Measurements from ENCODE around the gene FAXDC2. TPM values are rescaled to one million over a fixed set of nuclear protein-coding genes. Genes with fewer than 3 reads are reported as not detected.
A peak's percentile ranks its signal among the peaks of the same experiment; 100 is the strongest.

The FAXDC2 gene
- total and polyA plus RNA-seq, 9 of the 15 experiments (the other 6 are each of a cell fraction or from before 2014, with no cell fraction given), result 2.4 to 30.0 (median 9.9) TPM

DNA sequence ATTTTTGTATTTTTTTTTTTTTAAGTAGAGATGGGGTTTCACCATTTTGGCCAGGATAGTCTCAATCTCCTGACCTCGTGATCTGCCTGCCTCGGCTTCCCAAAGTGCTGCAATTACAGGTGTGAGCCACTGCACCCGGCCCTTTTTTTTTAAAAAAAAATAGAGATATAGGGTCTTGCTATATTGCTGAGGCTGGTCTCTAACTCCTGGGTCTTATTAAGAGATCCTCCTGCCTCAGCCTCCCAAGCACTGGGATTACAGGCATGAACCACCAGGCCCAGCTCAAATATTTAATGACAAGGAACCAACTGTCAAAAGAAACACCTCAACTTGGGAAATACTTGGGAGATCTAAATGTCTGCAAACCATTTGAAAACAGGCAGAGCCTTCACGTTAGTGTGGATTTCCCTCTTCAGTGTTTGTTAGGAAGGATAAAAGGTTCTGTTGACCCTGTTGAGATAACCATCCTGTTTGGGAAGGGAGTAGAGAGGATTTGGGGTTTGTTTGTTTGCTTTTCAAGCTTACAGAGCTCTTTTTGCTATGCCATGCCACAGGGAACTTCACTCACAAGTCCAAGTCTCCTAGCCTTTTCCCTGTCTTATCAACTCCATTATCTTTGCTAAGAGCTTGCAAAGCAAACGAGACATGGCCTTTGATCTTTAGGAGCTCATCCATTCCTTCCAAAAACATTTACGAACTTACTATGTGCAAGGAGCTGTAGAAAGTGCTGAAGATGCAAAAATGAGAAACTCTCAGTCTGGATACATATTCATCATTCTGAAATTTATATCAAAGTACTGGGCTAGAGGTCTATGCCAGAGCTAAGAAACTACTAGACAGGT is 7.5 kb downstream of the FAXDC2 start:
- WGBS (ENCODE audit: insufficient coverage, low coverage, missing lambda C conversion rate), result 31% methylated on average over 4 of the region's 6 CpGs
- Histone ChIP-seq H3K27ac (ENCODE audit: extremely low read depth, low read depth, low read length) (no peak overlapping the region), H3K9ac (ENCODE audit: insufficient read depth in 1 of 2, low read depth in 2 of 2, low read length in 2 of 2) (no peak overlapping the region), H3K36me3 (ENCODE audit: control insufficient read depth, insufficient read depth, low read length) (0 out of 3 replicates have a peak, but pooled peaks cover 2% of the 10 kb centered on the region), H2AFZ (ENCODE audit: low read depth, low read length) (peak overlapping the region; percentile 60), H3K79me2 (ENCODE audit: control insufficient read depth, insufficient read depth, low read length) (no peaks in the 10 kb centered on the region), H3K27me3 (ENCODE audit: control insufficient read depth in 2 of 2, insufficient read depth in 2 of 2, low read length in 2 of 2) (no peaks in the 10 kb centered on the region), H4K20me1 (replicated peaks; ENCODE audit: control insufficient read depth, insufficient read depth, low read length) (no peaks in the 10 kb centered on the region), H3K4me1 (replicated peaks in 1 of 2; ENCODE audit: control insufficient read depth in 2 of 2, insufficient read depth in 2 of 2, low read length in 2 of 2) (peaks cover 27 to 42% of the 10 kb centered on the region in 2 experiments), H3K4me2 (ENCODE audit: insufficient read depth, low read length) (peak overlapping the region; percentile 16; the same call in 1 of the 2 replicates), H3K4me3 (no peak overlapping the region), H3K9me1 (ENCODE audit: control insufficient read depth, insufficient read depth, low read length) (no peaks in the 10 kb centered on the region), H3K9me3 (replicated peaks; ENCODE audit: control insufficient read depth, insufficient read depth, low read depth, low read length) (no peaks in the 10 kb centered on the region)
- intact Hi-C loops (cut with micrococcal nuclease) (no loop called here), in situ Hi-C loops (cut with MboI) (no loop called here)
- no TSS peak for BruUV-seq (replicated peaks)
- DNase-seq (ENCODE audit: extremely low read depth in 1 of 4, low spot score in 3 of 4), result no peak
- ATAC-seq, result no peak
- FAIRE-seq, result no peak
- ChIA-PET CTCF (ENCODE audit: low intra/inter-chr PET ratio) (no interaction called here), POLR2A (interaction anchor here (0.8 to 1.4 kb wide), 4 partner anchors 8 to 26 kb away, joined by 4 to 9 read pairs (median 5); partner anchors contain the start of gene CNOT8)
- peak; percentile 17; the same call in 1 of the 2 replicates for TF ChIP-seq SMARCE1 (IDR thresholded peaks at IDR 0.05)
- no peak for TF ChIP-seq RBM14 (IDR thresholded peaks at IDR 0.05; ENCODE audit: borderline replicate concordance, insufficient read depth, low read depth, low read length)
- peak; percentile 91 for TF ChIP-seq MAFF (IDR thresholded peaks at IDR 0.05; ENCODE audit: low read length)
- TF ChIP-seq LEF1 (IDR thresholded peaks at IDR 0.05), result no peak
- 0 out of 4 replicates have a peak, but pooled peaks of 1 of the 2 experiments have one; percentile 48 for TF ChIP-seq FOXA3 (CRISPR knock-in tag; conservative IDR thresholded peaks at IDR 0.05 in 1 of 2, IDR thresholded peaks at IDR 0.05 in 1 of 2)
- peak; percentile 90 for TF ChIP-seq MAFG (tag; conservative IDR thresholded peaks at IDR 0.05)
- no peak for TF ChIP-seq CHD2 (IDR thresholded peaks at IDR 0.05; ENCODE audit: low read depth, low read length)
- peak; percentile 88 for TF ChIP-seq MAFK (IDR thresholded peaks at IDR 0.05; ENCODE audit: low read length)
- no peak for TF ChIP-seq TCF3 (CRISPR knock-in tag; IDR thresholded peaks at IDR 0.05)
- peak; percentile 96 for TF ChIP-seq ZNF316 (IDR thresholded peaks at IDR 0.05)
- TF ChIP-seq C11orf30 (IDR thresholded peaks at IDR 0.05; ENCODE audit: low read depth), result peak; percentile 93
- 0 out of 2 replicates have a peak, but pooled peaks have one; percentile 16 for TF ChIP-seq DPF2 (IDR thresholded peaks at IDR 0.05)

Measured in K562 (cell line).